GM18517 (cell line): Measurements from ENCODE around the gene EVI5.
"Not testable (repeated sequence)": the region's sequence is repeated elsewhere in the genome, so short reads cannot be mapped to it uniquely, and the experiment has no call there.

Source experiments
- ATAC-seq: cut with Tn5 transposase; IDR thresholded peaks from one replicate; pipeline ENCODE4 v1.9.1; 2021; ENCODE audit warnings: mild to moderate bottlenecking, moderate library complexity; ENCODE audit not compliant: unreplicated experiment

The EVI5 gene

GRCh38 chr1:92792340-92792782 is 7.5 kb upstream of the EVI5 start:
- no peak for ATAC-seq

GRCh38 chr1:92791487-92792066 is 6.7 kb upstream of the EVI5 start:
- no peak for ATAC-seq

GRCh38 chr1:92790867-92791266 is 6.0 kb upstream of the EVI5 start:
- no peak for ATAC-seq

GRCh38 chr1:92790081-92790480 is 5.2 kb upstream of the EVI5 start:
- no peak for ATAC-seq

- ATAC-seq: no peak
Measured at GRCh38 chr1:92786111-92786901, 1.4 kb upstream of the EVI5 start.

GRCh38 chr1:92784021-92784638 is 778 bp downstream of the EVI5 start:
- ATAC-seq: no peak

- not testable (repeated sequence) for ATAC-seq
Measured at GRCh38 chr1:92783550-92783949, 1.4 kb downstream of the EVI5 start.

- no peak for ATAC-seq
Measured at GRCh38 chr1:92778376-92778775, 6.5 kb downstream of the EVI5 start.

GRCh38 chr1:92774407-92774806 is 10.5 kb downstream of the EVI5 start:
- no peak for ATAC-seq

- ATAC-seq: not testable (repeated sequence)
Measured at GRCh38 chr1:92773749-92774148, 11.2 kb downstream of the EVI5 start.

- no peak for ATAC-seq
Measured at GRCh38 chr1:92769856-92770255, 15.1 kb downstream of the EVI5 start.

GRCh38 chr1:92768915-92769314 is 16.0 kb downstream of the EVI5 start:
- no peak for ATAC-seq

GRCh38 chr1:92768296-92768695 is 16.6 kb downstream of the EVI5 start:
- no peak for ATAC-seq

GRCh38 chr1:92764116-92764515 is 20.8 kb downstream of the EVI5 start:
- ATAC-seq: no peak

GRCh38 chr1:92762355-92762754 is 22.6 kb downstream of the EVI5 start:
- ATAC-seq: no peak

GRCh38 chr1:92759361-92759760 is 25.5 kb downstream of the EVI5 start:
- no peak for ATAC-seq

GRCh38 chr1:92756537-92756936 is 28.4 kb downstream of the EVI5 start:
- ATAC-seq: no peak

- ATAC-seq: no peak
Measured at GRCh38 chr1:92755541-92756461, 29.1 kb downstream of the EVI5 start.

- ATAC-seq: no peak
Measured at GRCh38 chr1:92754719-92755050, 30.2 kb downstream of the EVI5 start.

- no peak for ATAC-seq
Measured at GRCh38 chr1:92754000-92754718, 30.7 kb downstream of the EVI5 start.

GRCh38 chr1:92752719-92753118 is 32.2 kb downstream of the EVI5 start:
- ATAC-seq: no peak
